ENCODE results near the gene OSBPL2. TPM values are rescaled to one million over a fixed set of nuclear protein-coding genes. Genes with fewer than 3 reads are reported as not detected.
A peak's percentile ranks its signal among the peaks of the same experiment; 100 is the strongest.

OSBPL2 gene
- total and polyA plus RNA-seq, 3 experiments from 2014 or later, result 24.5 to 24.7 (median 24.6) TPM

GRCh38 chr20:62291251-62292066 lies 53.1 kb downstream of the OSBPL2 start:
- Histone ChIP-seq H3K27ac (ENCODE audit: low read depth, low read length) (no peak overlapping the region), H3K4me1 (ENCODE audit: insufficient read depth, low read length) (peaks cover 5% of the 10 kb centered on the region), H3K27me3 (ENCODE audit: insufficient read depth, low read length, poor library complexity, severe bottlenecking) (no peaks in the 10 kb centered on the region), H3K36me3 (ENCODE audit: insufficient read depth, low read length) (no peaks in the 10 kb centered on the region), H3K4me3 (ENCODE audit: low read length) (no peak overlapping the region), H3K9me3 (ENCODE audit: low read length) (no peaks in the 10 kb centered on the region)
- POLR2A ChIA-PET, result no interaction called here
- no peaks in the 10 kb centered on the region for H3K27me3 Mint-ChIP-seq
- no peaks in the 10 kb centered on the region for H3K9me3 Mint-ChIP-seq
- H3K27ac Mint-ChIP-seq, result peak overlapping the region in 7 of 8 donors; percentile 48 to 94 (median 79)
- peak overlapping the region in 2 of 7 donors; percentile 19 to 58 for H3K4me3 Mint-ChIP-seq
- peaks cover 15 to 22% (median 16%) of the 10 kb centered on the region in 3 donors for H3K4me1 Mint-ChIP-seq
- peaks cover 0 to 61% (median 5%) of the 10 kb centered on the region in 3 donors for H3K36me3 Mint-ChIP-seq
- CTCF ChIA-PET, result no interaction called here
- DNase-seq, result peak in 1 of 5 donors; percentile 31

GRCh38 chr20:62292108-62292507 lies 53.8 kb downstream of the OSBPL2 start:
- H3K27me3 ChIP-seq (ENCODE audit: insufficient read depth, low read length, poor library complexity, severe bottlenecking), result no peaks in the 10 kb centered on the region
- no peaks in the 10 kb centered on the region for H3K36me3 ChIP-seq (ENCODE audit: insufficient read depth, low read length)
- no peak overlapping the region for H3K27ac ChIP-seq (ENCODE audit: low read depth, low read length)
- Mint-ChIP-seq H3K9me3 (no peaks in the 10 kb centered on the region), H3K36me3 (peaks cover 0 to 57% (median 5%) of the 10 kb centered on the region in 3 donors), H3K4me1 (peaks cover 15 to 22% (median 16%) of the 10 kb centered on the region in 3 donors), H3K27ac (peak overlapping the region in 7 of 8 donors; percentile 48 to 94 (median 86)), H3K4me3 (peak overlapping the region in 5 of 7 donors; percentile 15 to 81 (median 59)), H3K27me3 (no peaks in the 10 kb centered on the region)
- peak in 3 of 5 donors; percentile 20 to 45 (median 36) for DNase-seq
- peaks cover 5% of the 10 kb centered on the region for H3K4me1 ChIP-seq (ENCODE audit: insufficient read depth, low read length)
- POLR2A ChIA-PET, result no interaction called here
- H3K9me3 ChIP-seq (ENCODE audit: low read length), result no peaks in the 10 kb centered on the region
- H3K4me3 ChIP-seq (ENCODE audit: low read length), result no peak overlapping the region
- CTCF ChIA-PET, result no interaction called here

DNA sequence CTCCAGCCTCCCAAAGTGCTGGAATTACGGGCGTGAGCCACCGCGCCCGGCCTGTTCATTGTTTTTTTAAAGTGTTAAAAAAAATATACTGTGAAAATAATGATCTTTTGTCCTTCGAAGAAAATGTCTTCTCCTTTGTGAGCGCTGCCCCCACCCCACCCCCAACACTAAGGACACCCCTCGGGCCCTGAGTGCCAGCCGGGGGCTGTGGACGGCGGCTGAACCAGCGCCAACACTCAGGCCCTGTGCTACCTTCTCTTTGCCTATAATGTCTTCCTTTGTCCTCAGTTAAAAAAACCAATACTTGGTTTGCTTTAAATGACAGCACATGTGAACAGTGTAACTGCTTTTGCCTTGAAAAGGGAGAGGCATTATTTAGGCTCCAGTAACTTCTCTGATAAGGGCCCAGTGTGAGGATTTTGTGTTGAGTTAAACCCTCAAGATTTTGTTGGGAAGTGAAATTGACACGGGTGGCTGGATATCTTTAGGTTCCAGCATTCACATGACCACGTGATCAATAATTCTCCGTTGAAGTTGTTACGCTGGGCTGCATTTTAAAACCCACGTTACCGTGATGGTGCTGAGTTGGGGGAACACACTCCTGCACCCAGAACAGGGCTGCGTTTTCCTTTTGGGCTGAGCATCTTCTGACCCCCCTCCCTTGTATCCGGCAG lies 54.9 kb downstream of the OSBPL2 start:
- H3K9me3 ChIP-seq (ENCODE audit: low read length), result no peaks in the 10 kb centered on the region
- H3K36me3 ChIP-seq (ENCODE audit: insufficient read depth, low read length), result no peaks in the 10 kb centered on the region
- POLR2A ChIA-PET, result no interaction called here
- no peaks in the 10 kb centered on the region for H3K27me3 ChIP-seq (ENCODE audit: insufficient read depth, low read length, poor library complexity, severe bottlenecking)
- no peak for DNase-seq
- H3K36me3 Mint-ChIP-seq, result peaks cover 0 to 56% (median 5%) of the 10 kb centered on the region in 3 donors
- no peaks in the 10 kb centered on the region for H3K27me3 Mint-ChIP-seq
- no peak overlapping the region for H3K4me3 ChIP-seq (ENCODE audit: low read length)
- H3K4me3 Mint-ChIP-seq, result peak overlapping the region in 2 of 7 donors; percentile 20 to 22
- CTCF ChIA-PET, result no interaction called here
- no peak overlapping the region for H3K27ac ChIP-seq (ENCODE audit: low read depth, low read length)
- peaks cover 15 to 22% (median 16%) of the 10 kb centered on the region in 3 donors for H3K4me1 Mint-ChIP-seq
- H3K9me3 Mint-ChIP-seq, result no peaks in the 10 kb centered on the region
- peaks cover 5% of the 10 kb centered on the region for H3K4me1 ChIP-seq (ENCODE audit: insufficient read depth, low read length)
- H3K27ac Mint-ChIP-seq, result peak overlapping the region in 6 of 8 donors; percentile 36 to 95 (median 87)

DNA sequence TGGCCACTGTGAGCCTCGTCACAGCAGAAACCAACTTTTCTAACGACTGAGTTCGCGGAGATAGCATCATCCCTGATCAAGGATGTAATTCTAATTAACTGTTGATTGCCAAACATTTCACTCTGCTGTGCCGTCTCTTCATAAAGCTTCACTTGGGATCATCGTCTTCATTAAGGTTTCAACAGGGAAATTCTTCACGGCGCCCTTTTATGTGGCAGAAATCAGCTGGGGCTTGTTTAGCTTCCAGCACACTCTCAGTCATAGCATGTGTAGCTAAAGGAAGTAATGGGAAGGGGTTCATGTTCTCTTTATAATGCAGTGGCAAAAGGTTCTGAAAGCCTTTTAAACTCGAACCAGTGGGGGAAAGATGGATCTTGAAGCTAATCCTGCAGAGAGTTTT lies 55.6 kb downstream of the OSBPL2 start:
- peaks cover 15 to 22% (median 16%) of the 10 kb centered on the region in 3 donors for H3K4me1 Mint-ChIP-seq
- no peak overlapping the region for H3K4me3 ChIP-seq (ENCODE audit: low read length)
- no peak overlapping the region for H3K4me3 Mint-ChIP-seq
- no peaks in the 10 kb centered on the region for H3K27me3 Mint-ChIP-seq
- H3K27ac Mint-ChIP-seq, result peak overlapping the region in 3 of 8 donors; percentile 21 to 46 (median 29)
- peaks cover 0 to 51% (median 3%) of the 10 kb centered on the region in 3 donors for H3K36me3 Mint-ChIP-seq
- peaks cover 5% of the 10 kb centered on the region for H3K4me1 ChIP-seq (ENCODE audit: insufficient read depth, low read length)
- ChIA-PET CTCF (no interaction called here), POLR2A (no interaction called here)
- no peak overlapping the region for H3K27ac ChIP-seq (ENCODE audit: low read depth, low read length)
- DNase-seq, result no peak
- no peaks in the 10 kb centered on the region for H3K9me3 ChIP-seq (ENCODE audit: low read length)
- no peaks in the 10 kb centered on the region for H3K9me3 Mint-ChIP-seq
- H3K36me3 ChIP-seq (ENCODE audit: insufficient read depth, low read length), result no peaks in the 10 kb centered on the region
- H3K27me3 ChIP-seq (ENCODE audit: insufficient read depth, low read length, poor library complexity, severe bottlenecking), result no peaks in the 10 kb centered on the region

DNA sequence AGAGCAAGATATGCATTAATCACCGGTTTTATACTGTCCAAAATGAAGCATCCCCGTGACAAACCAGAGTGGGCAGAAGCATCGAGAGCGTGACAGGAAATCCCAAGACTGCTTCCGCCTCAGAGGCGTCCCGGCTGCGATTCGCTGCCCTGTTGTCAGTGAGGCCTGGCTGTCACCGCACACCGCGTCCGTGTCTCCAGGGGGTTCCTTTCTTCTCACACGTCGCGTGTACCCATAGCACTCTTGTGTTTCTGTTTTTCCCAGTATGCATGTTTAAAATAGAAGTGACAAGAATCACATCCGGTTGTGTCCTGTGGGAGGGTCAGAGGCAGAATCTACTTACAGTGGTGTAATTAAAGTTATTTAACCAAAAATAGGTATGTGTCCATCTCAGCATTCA lies 56.2 kb downstream of the OSBPL2 start:
- peak overlapping the region in 1 of 8 donors; percentile 24 for H3K27ac Mint-ChIP-seq
- no peak overlapping the region for H3K4me3 Mint-ChIP-seq
- no peaks in the 10 kb centered on the region for H3K27me3 Mint-ChIP-seq
- H3K9me3 Mint-ChIP-seq, result no peaks in the 10 kb centered on the region
- CTCF ChIA-PET, result no interaction called here
- POLR2A ChIA-PET, result no interaction called here
- H3K27me3 ChIP-seq (ENCODE audit: insufficient read depth, low read length, poor library complexity, severe bottlenecking), result no peaks in the 10 kb centered on the region
- H3K27ac ChIP-seq (ENCODE audit: low read depth, low read length), result no peak overlapping the region
- peaks cover 15 to 22% (median 16%) of the 10 kb centered on the region in 3 donors for H3K4me1 Mint-ChIP-seq
- DNase-seq, result no peak
- no peaks in the 10 kb centered on the region for H3K9me3 ChIP-seq (ENCODE audit: low read length)
- H3K36me3 ChIP-seq (ENCODE audit: insufficient read depth, low read length), result no peaks in the 10 kb centered on the region
- no peak overlapping the region for H3K4me3 ChIP-seq (ENCODE audit: low read length)
- peaks cover 5% of the 10 kb centered on the region for H3K4me1 ChIP-seq (ENCODE audit: insufficient read depth, low read length)
- H3K36me3 Mint-ChIP-seq, result peaks cover 0 to 48% (median 3%) of the 10 kb centered on the region in 3 donors

DNA sequence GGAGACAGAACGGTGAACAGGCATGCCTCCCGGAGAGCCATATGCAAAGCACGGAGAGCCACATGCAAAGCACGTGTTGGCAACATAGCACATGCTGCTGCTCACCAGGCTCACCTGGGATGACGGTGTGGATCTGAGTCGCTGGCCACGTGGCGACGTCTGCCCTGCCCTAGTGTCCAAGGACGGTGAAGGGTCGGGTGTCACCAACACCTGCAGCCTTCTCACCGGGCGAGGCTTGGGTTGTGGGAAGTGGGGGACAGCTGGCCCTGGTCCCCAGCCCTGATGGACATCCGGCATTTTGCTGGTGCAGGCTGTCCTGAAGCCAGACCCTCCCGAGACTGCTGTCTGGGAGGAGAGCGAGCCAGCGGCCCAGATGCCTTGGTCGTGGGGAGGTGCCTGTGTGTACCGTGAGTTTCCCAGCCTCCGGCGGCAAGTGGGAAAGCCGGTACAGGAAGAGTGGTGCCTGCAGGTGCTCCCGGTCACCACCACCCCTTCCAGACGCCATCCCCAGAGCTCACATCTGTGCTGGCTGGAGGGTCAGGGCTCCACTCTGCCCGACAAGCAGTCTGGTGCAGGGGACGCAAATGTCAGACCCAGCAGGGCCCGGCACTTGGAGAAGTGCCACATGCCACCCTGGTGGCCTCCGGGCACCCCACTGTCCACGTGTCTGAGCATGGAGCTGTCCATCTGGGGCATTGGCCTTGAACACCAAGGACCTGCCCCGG lies 58.6 kb downstream of the OSBPL2 start:
- POLR2A ChIA-PET, result no interaction called here
- CTCF ChIA-PET, result no interaction called here
- Histone ChIP-seq H3K27me3 (ENCODE audit: insufficient read depth, low read length, poor library complexity, severe bottlenecking) (no peaks in the 10 kb centered on the region), H3K4me3 (ENCODE audit: low read length) (no peak overlapping the region), H3K27ac (ENCODE audit: low read depth, low read length) (no peak overlapping the region), H3K9me3 (ENCODE audit: low read length) (no peaks in the 10 kb centered on the region), H3K36me3 (ENCODE audit: insufficient read depth, low read length) (no peaks in the 10 kb centered on the region), H3K4me1 (ENCODE audit: insufficient read depth, low read length) (peaks cover 5% of the 10 kb centered on the region)
- H3K4me1 Mint-ChIP-seq, result peaks cover 15 to 18% (median 18%) of the 10 kb centered on the region in 3 donors
- no peak for DNase-seq
- no peaks in the 10 kb centered on the region for H3K27me3 Mint-ChIP-seq
- H3K27ac Mint-ChIP-seq, result no peak overlapping the region
- H3K4me3 Mint-ChIP-seq, result no peak overlapping the region
- H3K9me3 Mint-ChIP-seq, result no peaks in the 10 kb centered on the region
- peaks cover 0 to 37% (median 3%) of the 10 kb centered on the region in 3 donors for H3K36me3 Mint-ChIP-seq

- no peaks in the 10 kb centered on the region for H3K36me3 ChIP-seq (ENCODE audit: insufficient read depth, low read length)
- Mint-ChIP-seq H3K27ac (no peak overlapping the region), H3K9me3 (no peaks in the 10 kb centered on the region), H3K4me1 (peaks cover 9 to 15% (median 13%) of the 10 kb centered on the region in 3 donors), H3K36me3 (peaks cover 0 to 33% (median 3%) of the 10 kb centered on the region in 3 donors), H3K4me3 (peak overlapping the region in 1 of 7 donors; percentile 30), H3K27me3 (no peaks in the 10 kb centered on the region)
- H3K27me3 ChIP-seq (ENCODE audit: insufficient read depth, low read length, poor library complexity, severe bottlenecking), result no peaks in the 10 kb centered on the region
- ChIA-PET CTCF (no interaction called here), POLR2A (no interaction called here)
- H3K27ac ChIP-seq (ENCODE audit: low read depth, low read length), result no peak overlapping the region
- no peaks in the 10 kb centered on the region for H3K9me3 ChIP-seq (ENCODE audit: low read length)
- peak in 1 of 5 donors; percentile 44 for DNase-seq
- no peaks in the 10 kb centered on the region for H3K4me1 ChIP-seq (ENCODE audit: insufficient read depth, low read length)
- H3K4me3 ChIP-seq (ENCODE audit: low read length), result no peak overlapping the region
Measured at GRCh38 chr20:62297449-62298227, 59.3 kb downstream of the OSBPL2 start.
